ENCODE results near the gene GFRA3. TPM values are rescaled to one million over a fixed set of nuclear protein-coding genes. Genes with fewer than 3 reads are reported as not detected.

GFRA3 gene
- total RNA-seq, 1 experiment from 2014 or later = 1.6 TPM

GRCh38 chr5:138210985-138211384 is 63.4 kb downstream of the GFRA3 start:
- H3K4me1 ChIP-seq (ENCODE audit: insufficient read depth, low read length) = no peaks in the 10 kb centered on the region
- H2BK15ac ChIP-seq (ENCODE audit: low read depth, low read length) = no peak overlapping the region
- no peak for DNase-seq
- H3K79me1 ChIP-seq (ENCODE audit: insufficient read depth, low read depth, low read length, poor library complexity, severe bottlenecking) = no peaks in the 10 kb centered on the region
- H3K23ac ChIP-seq (ENCODE audit: insufficient read length, low read depth, low read length) = no peak overlapping the region
- H2BK20ac ChIP-seq (ENCODE audit: low read depth, low read length, poor library complexity, severe bottlenecking) = no peak overlapping the region
- peaks cover 0 to 6% of the 10 kb centered on the region in 2 experiments; a peak in 1 of 5 replicates for H3K9me3 Mint-ChIP-seq
- no peaks in the 10 kb centered on the region for H4K20me1 ChIP-seq (ENCODE audit: control insufficient read depth, insufficient read depth, insufficient read length)
- H2BK120ac ChIP-seq (ENCODE audit: low read depth, low read length, poor library complexity, severe bottlenecking) = no peak overlapping the region
- H3K36me3 Mint-ChIP-seq (ENCODE audit: insufficient read depth in 1 of 3, low read depth in 3 of 3) = peaks cover 2 to 21% (median 15%) of the 10 kb centered on the region in 3 experiments; a peak in 5 of 7 replicates
- peak overlapping the region in 1 of 2 experiments; percentile 66; a peak in 2 of 5 replicates for H3K4me3 Mint-ChIP-seq
- H3K27ac Mint-ChIP-seq = no peak overlapping the region
- no peaks in the 10 kb centered on the region for H3K27me3 ChIP-seq (ENCODE audit: insufficient read depth, low read length)
- H3K4me1 Mint-ChIP-seq = peaks cover 4 to 15% of the 10 kb centered on the region in 2 experiments; a peak in 2 of 4 replicates
- H3K14ac ChIP-seq (ENCODE audit: insufficient read depth, low read length) = no peak overlapping the region
- no peak overlapping the region for H3K18ac ChIP-seq (ENCODE audit: insufficient read length, low read depth, low read length)
- no peaks in the 10 kb centered on the region for H3K9me3 ChIP-seq (ENCODE audit: control insufficient read depth, low read depth, low read length)
- WGBS (ENCODE audit: extremely low coverage, insufficient read length, low lambda C conversion rate) = no CpG with 5 or more reads among the region's 3 CpGs
- H3K9ac ChIP-seq (ENCODE audit: extremely low read depth, insufficient read length, low read length) = no peak overlapping the region
- no peak overlapping the region for H2BK12ac ChIP-seq (ENCODE audit: insufficient read length, low read depth, low read length)
- H3T11ph ChIP-seq (ENCODE audit: low read length) = no peak overlapping the region
- no peak overlapping the region for H2BK5ac ChIP-seq (ENCODE audit: insufficient read length, low read length)
- H3K4me2 ChIP-seq (ENCODE audit: insufficient read depth, insufficient read length, low read length) = no peak overlapping the region
- H3K23me2 ChIP-seq (ENCODE audit: insufficient read length, low read depth, low read length, poor library complexity, severe bottlenecking) = peaks cover 3% of the 10 kb centered on the region
- H3K4ac ChIP-seq (ENCODE audit: low read depth, low read length) = no peak overlapping the region
- peaks cover 8% of the 10 kb centered on the region for H3K79me2 ChIP-seq (ENCODE audit: insufficient read depth, low read length)
- H3K27ac ChIP-seq (ENCODE audit: insufficient read length, low read depth, low read length) = no peak overlapping the region
- no peak overlapping the region for H4K91ac ChIP-seq (ENCODE audit: insufficient read length, low read depth, low read length)
- TF ChIP-seq CTCF (conservative IDR thresholded peaks at IDR 0.05) = no peak
- H3K56ac ChIP-seq (ENCODE audit: insufficient read length, low read depth, low read length) = no peak overlapping the region
- H3K27me3 Mint-ChIP-seq (ENCODE audit: low read depth) = peaks cover 2% of the 10 kb centered on the region; the same call in 1 of the 2 replicates
- H4K8ac ChIP-seq (replicated peaks; ENCODE audit: insufficient read length, low read depth, low read length) = no peak overlapping the region
- no peak overlapping the region for H2AFZ ChIP-seq (ENCODE audit: low read length)
- no peak overlapping the region for H4K5ac ChIP-seq (ENCODE audit: insufficient read length, low read depth, low read length)
- no peak overlapping the region for H2AK5ac ChIP-seq (ENCODE audit: insufficient read length, low read length)

Other genes starting within 250 kb of the GFRA3 start
- gene FAM13B, start 241.5 kb downstream of the GFRA3 start, total RNA-seq (2021) = 23.0 and 23.1 TPM in 2 replicates
- 0.26 and 0.33 TPM in 2 replicates for gene WNT8A, start 190.6 kb downstream of the GFRA3 start, total RNA-seq (2021)
- 0.66 and 0.96 TPM in 2 replicates for gene NME5, start 135.2 kb downstream of the GFRA3 start, total RNA-seq (2021)
- gene BRD8, start 96.0 kb downstream of the GFRA3 start, total RNA-seq (2021) = 67.9 and 69.1 TPM in 2 replicates
- gene KIF20A, start 95.5 kb downstream of the GFRA3 start, total RNA-seq (2021) = 65.2 and 67.1 TPM in 2 replicates
- 41.0 and 41.3 TPM in 2 replicates for gene CDC23, start 61.3 kb downstream of the GFRA3 start, total RNA-seq (2021)
- 19.9 and 22.8 TPM in 2 replicates for gene CDC25C, start 57.2 kb upstream of the GFRA3 start, total RNA-seq (2021)
- 59.6 and 61.9 TPM in 2 replicates for gene FAM53C, start 63.6 kb upstream of the GFRA3 start, total RNA-seq (2021)
- 77.8 and 89.2 TPM in 2 replicates for gene KDM3B, start 78.1 kb upstream of the GFRA3 start, total RNA-seq (2021)
- gene REEP2, start 164.4 kb upstream of the GFRA3 start, total RNA-seq (2021) = 44.3 and 49.0 TPM in 2 replicates
- 76.6 and 83.3 TPM in 2 replicates for gene EGR1, start 190.9 kb upstream of the GFRA3 start, total RNA-seq (2021)